Daoy (cell line): ENCODE measurements around the gene GRAP2. TPM values are rescaled to one million over a fixed set of nuclear protein-coding genes. Genes with fewer than 3 reads are reported as not detected.

ENCODE experiments used
- DNase-seq: peaks from one replicate; pipeline ENCODE4 v3.0.0-alpha.2; 2015; ENCODE audit warnings: low read depth
- total RNA-seq: library from RNA; depleted of rRNA; stranded (reverse); fragments of >200 nt; shearing (Covaris generic); gene quantifications from 2 replicates; pipeline ENCODE4 v1.2.3, GENCODE V29; 2014

GRAP2 gene
- total RNA-seq, 1 experiment from 2014 or later, result 0.11 TPM

GRCh38 chr22:39994566-39995392, 93.9 kb downstream of the GRAP2 start, which contains the start of gene FAM83F:
TSS of gene FAM83F (plus strand) at chr22:39994954. CDS start at chr22:39995043, 89 bp downstream.
- no peak for DNase-seq

DNA sequence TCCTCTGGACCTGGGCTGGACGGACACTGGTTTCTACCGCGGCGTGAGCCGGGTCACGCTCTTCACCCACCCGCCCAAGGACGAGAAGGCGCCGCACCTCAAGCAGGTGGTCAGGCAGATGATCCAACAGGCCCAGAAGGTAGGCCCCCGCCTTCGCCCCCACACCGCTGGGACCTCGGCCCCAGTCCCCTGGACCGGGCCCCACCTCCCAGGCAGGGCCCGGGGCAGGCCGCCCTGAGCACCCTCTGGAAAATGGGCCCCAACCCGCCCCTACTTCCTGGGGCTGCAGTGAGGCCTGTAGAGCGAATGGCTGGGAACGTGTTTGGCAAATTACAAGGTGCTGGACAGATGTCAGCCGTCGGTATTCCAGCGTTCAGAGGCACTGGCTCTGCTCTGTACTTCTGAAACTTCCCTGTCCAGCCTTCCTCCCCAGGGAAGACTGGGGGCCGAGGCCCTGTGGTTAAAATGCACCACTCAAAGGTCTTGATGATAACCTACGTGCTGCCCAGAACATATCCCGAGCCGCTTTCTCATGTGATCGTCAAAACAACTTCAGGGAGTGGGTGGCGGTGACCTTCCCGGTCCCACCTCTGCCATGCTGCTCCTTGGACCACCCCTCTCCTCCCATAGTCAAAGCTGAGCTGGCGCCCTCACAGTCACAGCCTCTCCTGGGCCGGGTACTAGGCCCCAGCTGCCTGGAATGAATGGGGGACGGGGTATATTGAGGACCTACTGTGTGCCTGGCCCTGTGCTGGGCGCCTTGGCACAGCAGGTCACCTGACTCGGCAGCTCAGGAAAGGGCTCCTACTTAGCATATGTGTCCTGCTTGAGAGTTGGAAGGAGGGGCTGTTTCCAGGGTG, 94.7 kb downstream of the GRAP2 start:
- DNase-seq, result no peak

- DNase-seq, result no peak
Observed at GRCh38 chr22:39996732-39997131, 95.8 kb downstream of the GRAP2 start.

DNA sequence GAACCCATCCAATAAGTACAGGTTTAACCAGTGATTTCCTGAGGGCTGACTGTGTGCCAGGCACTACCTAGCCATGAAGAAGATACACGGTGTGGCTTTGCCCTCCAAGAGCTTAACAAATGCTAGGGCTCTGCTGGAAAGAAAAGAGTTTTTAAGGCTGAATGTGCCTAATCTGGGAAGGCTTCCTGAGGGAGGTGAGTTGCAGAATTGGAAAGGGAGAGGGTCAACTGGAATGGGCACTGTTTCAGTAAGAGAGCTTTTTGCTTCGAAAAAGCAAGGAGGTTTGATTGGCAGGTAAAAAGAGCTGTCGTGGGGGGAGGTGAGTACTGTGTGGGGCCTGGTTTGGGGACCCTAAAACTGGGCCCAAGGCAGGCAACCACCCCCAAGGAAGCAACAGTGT, 96.5 kb downstream of the GRAP2 start:
- no peak for DNase-seq

DNA sequence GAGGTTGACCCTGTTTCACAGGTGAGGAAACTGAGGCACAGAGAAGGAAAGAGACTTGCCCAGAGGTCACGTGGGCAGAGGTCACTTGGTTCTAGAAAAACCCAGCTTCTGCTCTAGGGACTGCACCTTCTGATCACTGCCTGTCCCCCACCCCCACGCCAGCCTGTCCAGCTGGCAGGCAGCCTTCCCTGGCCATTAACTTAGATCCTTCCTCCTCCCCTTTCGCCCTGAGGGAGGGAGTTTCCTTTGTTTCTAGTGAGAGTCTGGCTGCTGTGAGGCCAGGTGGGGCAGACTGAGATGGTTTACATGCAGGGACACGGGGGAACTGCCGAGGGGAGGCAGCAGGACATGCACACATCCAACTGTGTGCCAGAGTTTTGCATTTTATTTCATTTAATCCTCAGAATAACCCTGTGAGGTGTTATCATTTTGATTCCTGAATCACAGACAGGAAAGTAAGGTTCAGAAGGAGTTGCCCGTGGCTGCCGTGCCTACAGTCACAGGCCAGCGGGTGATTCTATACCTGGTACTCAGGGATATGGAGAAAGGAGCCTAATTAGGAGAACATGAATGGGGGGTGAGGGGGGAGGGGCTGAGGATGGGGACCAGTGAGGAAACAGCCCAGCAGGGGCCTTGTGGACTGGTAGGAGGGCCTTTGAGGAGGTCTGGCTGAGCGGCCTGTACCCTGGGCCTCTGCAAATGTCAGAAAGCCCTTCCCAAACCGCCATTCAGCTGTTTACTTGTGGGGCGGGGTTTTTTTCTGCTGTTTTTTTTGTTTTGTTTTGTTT, 97.2 kb downstream of the GRAP2 start:
- DNase-seq, result peak; percentile 75

DNA sequence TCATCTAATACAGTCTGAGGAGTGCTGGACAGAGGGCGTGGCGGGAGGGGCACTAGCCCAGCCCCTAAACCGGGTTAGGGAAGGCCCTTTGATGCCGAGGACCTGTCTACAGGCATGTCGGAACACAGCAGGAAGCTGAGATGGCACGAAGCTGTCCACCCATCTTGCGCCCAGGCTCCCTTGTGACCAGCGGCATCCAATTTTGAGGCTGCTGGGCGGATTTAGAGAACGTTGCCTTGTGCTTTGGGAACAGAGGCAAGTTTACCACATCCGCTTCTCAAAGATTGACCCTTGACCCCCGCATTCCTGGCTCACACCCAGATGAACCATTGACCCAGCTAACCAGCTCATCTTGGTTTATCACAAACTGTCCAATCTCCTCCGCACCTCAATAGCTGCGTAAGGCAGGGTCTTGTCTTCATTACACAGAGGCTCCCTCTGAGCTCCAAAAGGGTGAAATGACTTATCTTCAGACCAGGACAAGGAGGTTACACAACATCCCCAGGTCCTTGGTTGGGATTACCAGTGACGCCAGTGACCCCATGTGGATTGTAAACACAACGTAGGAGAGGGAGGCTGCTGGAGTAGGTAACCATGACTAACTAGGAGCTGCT, 98.4 kb downstream of the GRAP2 start:
- peak; percentile 58 for DNase-seq

DNA sequence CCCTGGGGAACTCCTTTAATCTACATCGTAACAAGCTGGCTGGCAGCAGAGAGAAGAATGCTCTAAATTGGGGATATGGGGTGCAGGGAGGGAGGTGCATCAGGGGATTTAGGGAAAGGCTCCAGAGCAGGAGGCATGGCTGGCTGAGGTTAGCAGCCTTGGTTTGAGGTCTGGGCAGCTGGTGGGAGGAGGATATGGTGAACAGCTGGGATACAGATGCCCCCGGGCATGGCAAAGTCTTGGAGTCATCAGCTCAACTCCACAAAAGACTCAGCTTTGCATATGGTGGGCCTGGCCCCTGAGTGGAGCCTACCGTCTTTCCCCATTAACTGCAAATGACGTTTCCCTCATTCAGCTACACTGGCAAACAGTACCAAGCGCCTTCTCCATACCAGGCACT, 99.3 kb downstream of the GRAP2 start:
- no peak for DNase-seq

DNA sequence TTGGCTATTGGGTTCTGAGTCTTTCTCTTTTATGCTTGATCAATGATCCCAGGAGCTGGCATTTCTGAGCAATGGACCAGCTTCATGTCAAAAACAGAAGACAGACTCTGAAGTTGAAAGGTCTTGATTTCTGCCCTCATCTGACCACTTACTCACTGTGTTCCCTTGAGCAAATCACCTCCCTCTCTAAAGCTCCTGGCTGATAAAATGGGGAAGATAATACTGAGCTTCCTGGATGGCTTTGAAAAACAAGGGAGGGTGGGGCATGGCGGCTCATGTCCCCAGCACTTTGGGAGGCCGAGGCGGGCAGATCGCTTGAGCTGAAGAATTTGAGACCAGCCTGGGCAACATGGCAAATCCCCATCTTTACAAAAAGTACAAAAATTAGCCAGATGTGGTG, 100.2 kb downstream of the GRAP2 start:
- no peak for DNase-seq

DNA sequence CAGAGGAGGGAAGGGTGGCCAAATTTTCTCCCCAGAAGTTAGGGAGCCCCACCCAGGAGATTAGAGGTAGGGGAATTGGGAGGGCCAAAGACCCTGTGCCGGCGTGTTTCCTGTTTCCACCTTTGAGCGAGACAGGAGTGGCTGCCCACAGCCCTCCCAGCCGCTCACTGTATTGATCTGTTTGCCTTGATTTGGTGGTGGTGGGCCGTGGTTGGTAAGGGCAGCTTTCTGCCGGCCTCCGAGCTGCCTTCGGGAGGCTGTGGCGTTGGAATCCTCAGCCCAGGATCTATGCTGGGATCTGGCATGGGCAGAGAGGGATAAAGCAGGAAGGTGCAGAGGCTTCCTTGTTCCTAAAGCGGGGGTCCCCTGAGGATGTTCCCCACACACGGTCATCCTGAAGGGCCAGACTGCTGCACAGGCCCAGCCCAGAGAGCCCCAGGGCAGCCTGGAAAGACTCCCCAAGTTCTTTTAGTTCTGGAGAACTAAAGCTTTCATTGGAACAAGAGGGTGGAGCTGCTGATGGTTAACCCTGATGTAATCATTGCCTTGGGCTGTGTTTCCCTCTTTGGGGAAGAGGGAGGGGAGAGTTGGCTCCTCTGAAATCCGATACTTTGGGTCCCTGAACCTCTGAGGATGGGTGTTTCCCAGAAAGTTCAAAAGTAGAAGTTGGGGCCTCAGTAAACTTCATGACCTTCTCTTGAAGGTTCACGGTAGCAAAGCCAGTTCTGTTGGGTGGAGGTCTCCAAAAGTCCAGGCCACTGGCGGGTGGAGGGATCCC, 101.1 kb downstream of the GRAP2 start:
- no peak for DNase-seq

GRCh38 chr22:40002935-40003715, 102.2 kb downstream of the GRAP2 start:
- DNase-seq, result no peak

DNA sequence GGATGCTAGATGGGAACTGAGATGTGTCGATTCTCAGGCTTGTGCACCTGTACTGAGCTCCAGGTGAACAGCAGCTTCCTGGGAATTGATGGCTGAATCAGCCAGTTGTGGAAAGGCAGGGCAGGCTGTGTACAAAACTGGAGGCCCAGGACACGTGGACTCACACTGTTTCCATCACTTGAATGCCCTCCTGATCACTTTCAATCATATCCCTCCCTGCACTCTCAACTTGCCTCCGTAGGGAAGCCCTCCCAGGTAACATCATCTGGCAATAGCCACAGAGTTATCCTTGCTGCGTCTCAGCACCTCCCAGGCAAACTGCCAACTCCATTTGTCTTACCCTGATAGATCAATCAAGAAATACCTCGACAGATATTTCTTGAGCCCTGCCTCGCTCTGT, 104.0 kb downstream of the GRAP2 start:
- no peak for DNase-seq

DNA sequence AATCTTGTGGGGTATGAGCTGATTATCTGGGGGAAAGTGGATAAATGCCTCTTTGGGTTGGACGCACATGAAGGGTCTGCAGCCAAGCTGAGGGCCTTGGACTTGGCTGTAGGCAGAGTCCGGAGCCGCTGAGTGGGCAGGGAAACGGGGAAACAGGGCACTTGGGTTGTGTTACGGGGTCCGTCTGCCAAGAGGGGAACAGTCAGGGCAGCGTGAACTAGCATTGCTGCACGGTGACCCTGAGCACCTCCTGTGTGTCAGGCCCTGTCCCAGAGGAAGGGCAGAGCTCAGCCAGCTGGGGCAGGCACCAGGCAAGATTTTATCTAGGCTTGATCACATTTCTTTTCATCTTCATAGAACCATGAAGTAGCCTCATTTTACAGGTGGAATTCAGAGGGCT, 105.8 kb downstream of the GRAP2 start:
- no peak for DNase-seq

- peak; percentile 35 for DNase-seq
Observed at GRCh38 chr22:40007853-40008710, 107.2 kb downstream of the GRAP2 start.

DNA sequence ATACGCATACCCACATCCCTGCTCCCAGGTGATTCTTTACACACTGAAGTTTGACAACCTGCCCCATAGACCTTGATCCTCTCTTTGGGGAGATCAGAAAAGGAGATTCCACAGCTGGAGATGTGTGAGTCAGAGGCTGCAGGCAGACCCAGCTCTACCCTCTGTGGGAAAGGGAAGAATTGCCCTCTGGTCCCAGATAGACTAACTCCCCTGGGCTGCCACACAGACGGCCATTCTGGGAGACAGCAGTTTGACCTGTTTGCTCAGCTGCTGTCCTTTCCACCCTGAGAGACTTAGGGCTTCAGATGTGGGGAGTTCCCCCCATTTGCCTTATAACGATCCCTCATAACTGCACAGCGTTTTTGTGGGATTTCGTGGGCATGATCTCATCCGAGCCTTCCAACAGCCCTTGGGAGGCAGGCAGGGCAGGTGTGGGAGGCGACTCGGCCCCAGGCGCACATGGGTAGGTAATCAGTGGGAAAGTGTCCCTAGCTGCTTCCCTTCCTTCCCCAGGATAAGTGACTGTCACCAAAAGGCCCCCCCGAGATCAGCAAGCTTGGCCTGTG, 107.9 kb downstream of the GRAP2 start:
- DNase-seq, result peak; percentile 73

DNA sequence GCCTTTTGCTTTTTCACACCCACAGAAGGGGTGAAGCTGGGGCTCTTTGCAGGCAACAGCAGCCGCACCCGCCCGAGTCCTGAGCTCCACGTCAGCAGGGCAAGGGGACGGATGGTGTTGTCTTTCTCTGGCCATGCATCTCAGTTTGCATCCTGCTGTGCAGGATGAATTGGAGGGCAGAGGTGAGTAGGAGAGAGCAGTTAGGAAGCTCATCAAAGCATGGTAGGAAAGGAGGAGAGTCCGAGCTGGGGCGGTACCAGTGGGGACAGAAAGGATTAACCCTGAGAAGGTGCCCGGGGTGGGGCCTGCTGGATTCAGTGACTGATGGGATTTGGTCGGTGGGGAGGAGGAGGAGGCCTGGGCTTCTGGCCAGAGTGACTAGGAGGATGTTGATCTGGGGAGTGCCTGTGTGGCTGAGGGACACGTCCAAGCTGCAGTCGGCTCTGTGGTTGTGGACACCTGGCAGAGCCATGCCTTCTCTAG, 108.4 kb downstream of the GRAP2 start:
- DNase-seq, result peak; percentile 67

DNA sequence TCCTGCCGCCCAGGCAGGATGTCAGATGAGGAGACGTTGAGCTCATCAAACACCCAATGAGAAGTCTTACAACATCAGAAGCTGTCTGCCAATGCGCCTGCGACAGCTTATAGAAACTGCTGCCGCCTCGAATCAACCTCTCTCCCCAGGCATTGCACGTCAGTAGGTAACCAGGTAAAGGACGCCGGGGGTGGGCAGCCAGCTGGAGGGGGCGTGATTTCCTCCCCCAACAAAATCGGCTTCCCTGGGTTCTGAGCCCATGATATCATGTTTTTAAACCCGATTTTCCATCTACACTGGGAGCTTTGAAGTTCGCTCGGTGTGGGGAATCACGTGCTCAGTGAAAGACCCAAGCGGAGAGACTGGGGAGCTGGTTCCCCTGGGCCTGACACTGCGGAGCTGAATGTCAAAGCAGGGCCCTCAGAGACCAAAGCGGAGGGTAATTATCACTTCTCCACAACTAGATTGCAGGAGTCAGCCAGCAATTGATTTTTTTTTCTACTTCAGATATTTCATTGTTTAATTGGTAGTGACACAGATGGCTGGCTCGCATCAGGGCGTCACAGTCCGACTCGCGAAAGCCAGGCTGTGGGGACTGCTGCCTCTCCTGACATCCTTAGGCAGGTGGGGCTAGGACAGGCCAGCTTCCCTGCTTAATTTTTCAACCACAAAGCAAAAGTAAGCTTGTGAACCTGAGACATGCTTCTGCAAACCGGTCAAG, 109.2 kb downstream of the GRAP2 start:
- no peak for DNase-seq

DNA sequence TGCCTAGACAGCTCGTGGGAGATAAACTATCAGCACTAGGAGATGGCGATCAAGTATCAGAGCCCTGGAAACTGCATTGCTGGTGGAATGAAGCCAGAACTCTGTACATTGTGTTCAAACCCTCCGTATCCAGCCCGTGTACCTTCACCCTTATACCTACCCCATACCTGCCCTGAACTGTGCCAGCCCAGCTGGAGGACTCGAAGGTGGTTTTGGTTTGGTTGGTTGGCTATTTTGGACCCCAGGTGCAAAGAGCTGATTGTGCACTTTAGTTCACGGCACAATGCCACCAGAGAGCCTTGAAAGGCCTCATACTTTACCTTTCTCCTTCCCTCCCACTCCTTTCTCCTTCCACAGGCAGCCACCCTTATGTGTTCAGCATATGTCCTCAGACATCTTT, 109.9 kb downstream of the GRAP2 start:
- DNase-seq, result no peak
